HG03064 (cell line): ENCODE results near the gene C12orf42.

Source experiments
- ATAC-seq: cut with Tn5 transposase; IDR thresholded peaks from one replicate; pipeline ENCODE4 v1.9.1; 2021; ENCODE audit warnings: low read depth; ENCODE audit not compliant: unreplicated experiment

Gene C12orf42

DNA sequence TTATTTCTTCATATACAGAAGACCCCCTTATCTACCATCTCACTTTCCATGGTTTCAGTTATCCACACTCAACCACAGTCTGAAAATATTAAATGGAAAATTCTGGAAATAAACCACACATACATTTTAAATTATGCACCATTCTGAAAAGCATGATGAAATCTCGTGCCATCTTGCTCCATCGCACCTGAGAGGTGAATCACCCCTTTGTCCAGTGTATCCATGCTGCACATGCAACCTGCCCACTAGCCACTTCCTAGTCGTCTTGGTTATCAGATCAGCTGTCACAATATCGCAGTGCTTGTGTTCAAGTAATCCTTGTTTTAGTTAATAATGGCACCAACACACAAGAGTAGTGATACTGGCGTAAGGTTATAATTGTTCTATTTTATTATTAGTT lies 145.7 kb downstream of the C12orf42 start:
- no peak for ATAC-seq

DNA sequence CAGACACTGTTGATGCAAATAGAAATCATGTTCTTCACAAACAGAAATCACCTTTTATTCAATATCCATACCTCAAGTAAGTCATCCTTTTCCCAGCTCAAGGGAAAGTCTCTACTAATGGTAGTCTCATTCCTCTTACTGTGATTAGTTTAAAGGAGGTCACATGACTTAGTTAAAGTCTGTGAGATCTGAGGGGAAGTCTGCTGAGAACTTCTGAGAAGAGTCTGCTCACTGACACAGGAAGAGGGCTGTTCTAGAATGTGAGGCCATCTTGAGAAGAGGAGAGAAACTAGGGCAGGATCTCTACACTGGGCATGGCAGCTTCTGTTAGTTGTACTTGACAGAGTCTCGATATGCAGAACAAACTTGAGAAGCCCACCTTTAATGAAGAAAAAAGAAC lies 146.8 kb downstream of the C12orf42 start:
- ATAC-seq: no peak

DNA sequence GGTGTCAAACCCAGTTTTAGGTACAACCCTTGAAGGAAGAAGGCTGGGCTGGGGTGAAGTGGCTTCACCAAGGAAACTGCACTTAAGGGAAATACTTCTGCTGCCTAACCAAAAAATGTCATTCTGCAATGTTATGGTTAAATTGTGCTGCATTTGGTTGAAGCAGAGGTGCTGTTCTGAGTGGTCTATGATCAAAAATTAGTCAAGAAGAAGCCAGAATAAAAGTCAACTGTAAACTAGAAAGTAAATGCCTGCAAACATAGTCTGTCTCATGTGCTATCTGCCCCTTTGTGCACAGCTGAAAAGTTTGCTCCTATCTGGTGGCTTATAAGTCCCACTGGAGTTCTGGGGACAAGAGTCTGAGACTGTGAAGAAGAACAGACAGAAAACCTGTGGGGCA lies 158.8 kb downstream of the C12orf42 start:
- no peak for ATAC-seq

DNA sequence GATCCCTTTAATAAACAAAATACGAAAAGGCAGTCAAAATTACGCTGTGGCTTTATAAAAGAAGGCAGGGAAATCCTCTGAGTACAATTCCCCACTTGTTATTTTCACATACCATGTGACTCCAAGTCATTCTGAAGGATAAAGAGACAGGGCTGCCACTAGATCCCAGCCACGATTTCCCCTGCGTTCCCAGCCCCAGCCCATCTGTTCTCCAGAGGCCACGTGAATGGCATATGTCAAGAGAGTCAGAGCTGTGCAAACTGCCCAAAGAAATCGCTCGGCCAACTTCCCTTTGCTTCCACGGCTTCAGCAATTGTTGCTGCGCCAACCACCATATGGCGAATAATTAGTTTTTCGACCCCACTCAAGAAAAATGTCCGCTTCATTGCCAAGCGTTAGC lies 161.3 kb downstream of the C12orf42 start:
- ATAC-seq: no peak

DNA sequence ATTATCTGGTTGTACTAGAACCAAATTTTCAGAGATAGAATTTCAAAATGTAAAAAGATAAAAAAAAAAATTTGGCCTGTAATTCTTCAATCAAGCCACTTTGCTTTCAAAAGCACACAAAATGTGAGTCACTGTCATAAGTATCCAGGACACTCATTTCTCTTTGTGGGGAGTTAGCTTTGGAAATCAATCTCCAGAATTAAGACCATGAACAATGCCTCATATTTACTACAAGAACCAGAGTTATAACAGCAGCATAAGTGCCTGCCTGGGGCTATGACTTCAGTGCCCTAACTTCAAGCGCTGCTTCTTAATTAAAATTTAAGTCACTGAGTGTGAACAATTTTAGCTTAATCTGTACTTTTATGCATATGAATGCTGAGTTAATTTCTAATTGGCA lies 162.1 kb downstream of the C12orf42 start:
- ATAC-seq: no peak

DNA sequence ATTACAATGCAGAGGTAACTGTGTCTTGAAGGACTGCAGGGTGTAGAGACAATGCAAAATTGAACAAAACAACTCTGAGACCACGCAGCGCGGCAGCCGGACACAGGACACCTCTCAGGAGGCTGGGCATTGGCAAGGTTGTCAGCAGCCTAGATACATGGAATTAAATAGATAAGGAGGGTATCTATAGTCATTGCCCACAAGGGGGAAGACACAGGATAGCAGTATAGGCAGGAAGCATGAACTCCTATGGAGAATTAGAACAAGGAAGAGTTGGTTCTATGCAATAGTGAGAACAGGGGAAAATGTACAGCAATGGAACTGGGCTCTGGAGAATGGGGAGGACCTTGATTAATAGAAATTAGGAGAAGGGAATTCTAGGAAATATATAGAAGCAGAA lies 164.1 kb downstream of the C12orf42 start:
- ATAC-seq: no peak

DNA sequence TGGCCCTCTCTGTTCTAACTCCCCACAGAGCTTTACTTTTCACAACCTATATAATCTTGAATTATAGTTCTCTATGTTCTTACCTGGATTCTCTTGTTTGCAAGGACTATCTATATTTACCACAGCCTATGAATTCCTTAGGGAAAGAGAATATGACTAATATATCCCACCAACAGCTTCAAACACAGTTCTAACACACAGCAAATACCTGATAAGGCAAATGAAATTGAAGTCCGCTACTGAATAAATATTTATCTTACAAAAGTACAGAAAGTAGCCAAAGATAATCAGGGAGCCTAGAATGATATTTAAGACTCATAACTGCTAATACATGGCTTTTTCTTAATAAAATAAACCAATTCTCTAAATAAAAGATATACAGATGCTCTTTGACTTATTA lies 165.1 kb downstream of the C12orf42 start:
- no peak for ATAC-seq

DNA sequence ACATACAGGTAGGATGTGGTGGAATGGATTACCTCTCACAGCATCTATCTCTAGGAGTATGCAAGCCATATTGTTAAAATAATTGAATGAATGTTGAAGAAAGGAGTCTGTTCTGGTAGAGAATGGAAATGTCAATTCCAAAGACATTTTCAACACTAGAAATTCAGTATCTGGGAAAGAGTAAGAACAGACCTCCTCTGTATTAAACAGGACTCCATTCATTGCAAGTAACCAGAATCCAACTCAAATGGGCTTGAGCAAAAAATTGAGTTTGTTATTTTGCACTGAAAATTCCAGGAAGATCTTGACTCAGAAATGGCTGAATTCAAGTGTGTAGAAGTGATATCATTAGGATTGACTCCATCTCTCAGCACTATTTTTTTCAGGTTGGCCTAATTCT lies 168.1 kb downstream of the C12orf42 start:
- no peak for ATAC-seq

DNA sequence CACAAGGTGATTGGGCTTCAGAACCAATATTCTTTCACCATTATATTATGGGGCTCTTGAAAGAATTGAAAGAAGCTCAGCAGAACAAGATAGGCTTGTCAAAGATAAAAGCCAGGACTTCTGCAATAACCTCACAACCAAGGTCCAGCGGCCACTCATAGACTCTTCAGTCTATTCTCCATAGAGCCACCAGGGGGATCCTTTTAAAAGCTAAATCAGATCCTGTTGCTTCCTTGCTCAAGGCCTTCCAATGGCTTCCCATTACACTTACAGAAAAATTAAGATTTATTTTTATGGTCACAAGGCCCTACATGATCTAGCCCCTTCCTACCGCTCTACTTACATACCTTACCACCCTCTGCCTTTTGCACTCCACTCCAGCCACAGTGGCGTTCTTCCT lies 169.6 kb downstream of the C12orf42 start:
- no peak for ATAC-seq

DNA sequence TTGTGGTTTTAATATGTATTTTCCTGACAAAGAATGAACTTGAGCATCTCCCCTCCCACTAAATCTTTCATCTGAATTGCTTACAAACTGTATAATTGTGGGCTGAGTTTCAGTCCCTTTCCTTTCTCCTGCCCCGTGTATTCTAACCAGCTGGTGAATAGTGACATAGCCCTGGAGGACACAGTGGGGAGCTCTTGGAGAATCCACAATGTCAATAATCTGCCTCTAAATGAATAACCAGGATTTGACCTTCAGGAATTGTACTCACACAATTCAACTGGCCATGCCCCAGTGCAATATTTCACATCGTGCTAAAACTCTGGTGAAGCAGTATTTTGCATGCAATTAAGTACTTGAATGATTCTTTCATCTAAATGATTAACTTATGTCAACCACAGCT lies 177.2 kb downstream of the C12orf42 start:
- ATAC-seq: no peak

DNA sequence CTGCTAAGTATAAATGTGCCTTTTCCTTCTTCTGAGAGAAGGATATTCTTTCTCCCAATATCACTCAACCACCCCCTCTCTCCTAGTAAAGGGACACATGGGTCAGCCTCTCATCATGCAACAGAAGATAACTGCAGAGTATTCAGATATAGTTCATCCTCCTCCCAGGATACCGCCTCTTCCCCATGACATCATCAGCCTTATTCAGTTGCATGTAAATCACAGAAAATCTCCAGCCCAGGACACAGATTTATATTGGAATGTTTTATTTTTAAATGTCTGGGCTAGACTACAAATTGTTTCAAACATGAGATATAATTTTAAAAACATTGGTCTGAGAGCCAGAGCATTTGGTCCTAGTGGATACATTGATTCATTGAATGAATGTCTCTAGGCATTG lies 178.5 kb downstream of the C12orf42 start:
- no peak for ATAC-seq

DNA sequence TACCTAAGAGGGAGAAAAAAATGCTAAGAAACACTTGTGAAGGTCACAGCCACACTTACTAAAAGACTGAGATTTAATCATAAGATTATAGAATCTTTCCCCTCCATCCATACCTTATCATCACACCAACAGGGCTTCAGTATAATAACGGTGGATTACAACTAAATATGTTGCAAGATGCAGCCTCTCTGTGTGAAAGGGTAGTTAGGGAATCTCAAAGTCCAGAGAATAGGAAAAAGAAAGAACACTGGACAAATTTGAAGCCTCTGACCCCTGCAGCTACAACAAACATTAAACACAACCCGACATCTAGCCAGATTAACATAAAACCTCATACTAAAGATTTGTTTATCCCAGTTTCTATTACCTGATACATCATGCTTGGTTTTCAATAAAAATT lies 181.0 kb downstream of the C12orf42 start:
- ATAC-seq: no peak

DNA sequence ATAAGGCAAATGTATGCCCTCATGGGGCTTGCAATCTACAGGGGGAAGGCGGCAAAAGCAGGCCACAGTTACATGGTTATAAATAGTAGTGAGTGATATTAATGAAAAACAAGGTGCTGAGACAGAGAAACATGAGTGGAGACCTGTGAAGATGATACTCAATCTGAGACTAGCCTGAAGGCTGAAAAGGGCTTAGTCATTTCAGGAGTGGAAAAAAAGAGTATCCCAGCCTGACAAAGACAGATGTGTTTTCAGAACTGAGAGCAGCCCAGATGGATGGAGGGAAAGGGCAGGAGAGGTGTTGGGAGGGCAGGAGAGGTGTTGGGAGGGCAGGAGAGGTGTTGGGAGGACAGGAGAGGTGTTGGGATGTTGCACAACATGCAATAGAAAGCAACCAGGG lies 181.9 kb downstream of the C12orf42 start:
- no peak for ATAC-seq

DNA sequence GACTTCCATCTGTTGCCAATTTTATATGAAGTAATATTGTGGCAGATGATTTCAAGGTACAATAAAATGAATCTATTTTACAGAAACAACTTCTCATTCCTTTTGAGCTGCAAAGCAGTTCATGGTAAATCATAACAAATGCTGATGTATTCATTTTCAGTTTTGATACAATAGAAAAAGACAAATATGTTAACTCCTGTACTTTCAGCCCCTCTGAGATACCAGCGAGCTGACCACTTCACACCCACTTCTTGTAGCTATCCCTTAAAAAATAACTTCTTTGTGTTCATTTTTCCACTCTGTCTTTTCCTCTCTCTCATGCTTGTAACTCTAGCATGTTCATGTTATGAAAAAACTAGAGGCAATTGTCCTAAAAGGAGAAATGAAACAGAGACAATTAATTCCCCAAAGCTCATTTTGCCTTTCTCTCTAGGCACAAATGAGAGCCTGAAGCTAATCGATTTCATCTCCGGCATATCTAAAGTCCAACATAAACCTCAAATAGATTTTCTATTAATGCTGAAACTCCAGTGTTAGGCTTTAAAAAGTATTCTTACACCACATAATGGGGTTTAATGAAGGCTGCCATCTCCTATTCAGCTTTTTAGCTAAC lies 182.9 kb downstream of the C12orf42 start:
- ATAC-seq: no peak

DNA sequence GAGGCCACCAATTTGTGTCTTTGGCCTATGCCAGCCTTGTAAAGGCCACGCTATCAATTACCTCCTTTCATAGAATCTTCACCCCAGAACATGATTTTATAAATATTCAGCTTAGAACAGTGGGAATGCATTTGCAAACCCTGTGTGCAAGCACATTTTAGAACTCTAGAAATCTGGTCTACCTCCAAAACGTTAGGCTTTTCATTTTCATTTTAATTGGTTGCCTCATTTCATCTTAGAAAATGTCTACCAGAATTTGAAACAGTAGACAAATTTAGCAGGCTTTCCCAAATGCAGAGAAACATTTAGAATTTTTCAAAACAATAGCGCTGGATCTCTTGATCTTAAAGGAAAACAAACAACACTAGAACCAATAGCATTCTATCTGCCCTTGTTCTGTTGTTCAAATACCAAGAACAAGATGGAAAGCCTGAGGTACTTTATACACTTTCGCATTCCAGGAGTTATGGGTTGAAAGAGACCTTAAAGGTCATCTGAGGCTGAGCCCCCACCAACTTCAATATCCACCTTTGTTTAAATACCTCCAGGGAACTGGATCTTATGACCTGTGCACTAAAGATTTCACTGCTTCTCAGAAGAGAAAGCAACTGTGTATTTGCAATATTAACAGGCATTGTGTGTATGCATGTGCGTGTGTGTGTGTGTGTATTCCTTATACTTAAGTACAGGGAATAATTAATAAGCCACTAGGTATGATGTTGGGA lies 185.1 kb downstream of the C12orf42 start:
- no peak for ATAC-seq

DNA sequence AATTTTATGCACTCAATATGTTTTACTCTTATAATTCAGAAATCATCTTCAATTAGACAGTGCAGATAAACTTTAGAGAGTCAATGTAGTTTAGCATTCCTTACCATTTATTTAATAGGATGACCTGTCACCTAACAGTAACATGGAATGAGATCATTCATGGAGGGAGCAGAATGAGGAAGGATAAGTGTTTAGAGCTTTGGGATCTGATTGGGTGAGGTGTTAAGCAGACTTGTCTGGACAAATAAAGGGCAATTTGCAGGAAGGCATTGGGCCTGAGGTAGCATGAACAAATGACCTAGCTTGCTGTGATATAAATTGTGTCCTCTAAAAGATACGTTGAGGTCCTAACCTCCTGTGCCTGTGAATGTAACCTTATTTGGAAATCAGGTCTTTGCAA lies 187.4 kb downstream of the C12orf42 start:
- ATAC-seq: no peak

DNA sequence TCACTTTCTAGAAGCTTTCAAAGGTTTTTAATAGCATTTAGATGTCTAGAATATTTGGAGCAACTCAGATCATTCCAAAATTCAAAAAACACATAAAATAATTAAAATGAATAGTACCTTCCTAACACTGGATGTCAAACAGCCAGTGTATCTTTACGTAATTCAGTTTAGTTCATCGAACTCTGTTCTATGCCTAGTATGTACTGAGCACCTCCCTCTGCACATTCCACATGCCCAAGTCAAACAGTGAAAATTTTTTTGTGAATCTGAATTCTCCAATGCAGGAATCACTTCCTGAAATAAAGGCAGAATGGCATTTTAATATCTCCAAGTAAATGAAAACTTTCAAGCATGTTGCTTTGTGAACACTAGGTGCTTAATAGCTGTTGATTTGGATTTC lies 192.3 kb downstream of the C12orf42 start:
- ATAC-seq: no peak

DNA sequence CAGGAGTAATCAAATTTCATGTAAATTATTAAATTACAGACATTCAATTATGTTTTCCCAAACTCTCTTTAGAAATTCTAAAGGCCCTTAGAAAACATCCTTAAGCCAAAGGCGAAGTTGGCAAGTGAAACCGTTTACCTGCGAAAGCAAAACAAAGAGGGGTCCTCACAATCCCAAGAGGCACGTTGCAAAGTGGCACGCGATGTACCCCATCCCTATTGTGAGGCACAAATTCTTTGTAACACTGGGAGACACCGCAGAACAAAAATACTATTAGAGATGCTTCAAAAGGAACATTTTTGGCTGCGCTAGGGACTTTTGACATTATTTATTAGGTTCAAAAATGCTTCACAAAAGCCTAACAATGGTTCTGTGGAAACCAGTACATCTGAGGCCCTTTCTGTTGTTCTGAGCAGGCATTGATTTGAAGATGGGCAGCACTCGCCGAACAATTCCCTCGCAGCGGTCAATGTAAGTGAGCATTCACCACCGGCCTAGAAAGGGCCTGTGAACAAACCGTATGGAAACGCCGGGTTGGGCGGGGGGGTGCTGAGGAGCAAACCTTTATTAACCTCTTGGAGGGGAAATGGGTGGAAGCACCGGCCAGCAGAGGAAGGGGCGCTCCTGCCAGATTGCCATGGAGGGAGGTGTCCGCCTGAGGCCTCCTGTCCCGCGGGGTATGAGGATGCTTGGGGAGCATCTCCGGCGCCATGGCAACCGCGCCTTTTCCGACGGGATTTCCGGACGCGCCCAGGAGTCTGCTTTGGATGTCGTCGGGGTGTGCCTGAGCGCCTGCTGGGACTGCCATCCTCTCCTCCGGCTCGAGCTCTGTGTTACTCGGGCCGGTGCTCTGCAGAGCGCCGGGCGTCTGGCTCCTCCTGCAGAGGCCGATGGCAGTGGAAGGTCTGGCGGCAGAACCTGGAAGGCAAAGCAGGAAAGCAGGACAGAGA lies 193.9 kb downstream of the C12orf42 start:
- ATAC-seq: no peak

DNA sequence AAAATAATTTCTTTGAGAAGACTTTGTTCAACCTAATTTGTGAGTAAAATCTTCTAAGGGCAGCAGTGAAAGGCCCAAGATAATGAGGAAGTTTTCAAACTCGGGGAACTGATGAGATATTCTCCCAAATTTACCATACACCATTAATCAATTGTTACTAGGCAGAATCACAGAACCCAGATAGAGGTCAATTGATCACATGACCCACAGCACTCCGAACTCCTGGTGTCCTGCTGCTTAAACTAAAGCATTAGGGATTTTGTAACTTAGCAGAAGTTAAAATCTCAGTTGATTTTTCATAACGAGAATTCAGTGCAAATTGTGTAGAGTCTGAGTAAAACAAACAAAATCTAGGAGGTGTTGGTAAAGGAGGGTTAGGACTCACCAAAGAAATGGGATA lies 207.8 kb downstream of the C12orf42 start:
- no peak for ATAC-seq

DNA sequence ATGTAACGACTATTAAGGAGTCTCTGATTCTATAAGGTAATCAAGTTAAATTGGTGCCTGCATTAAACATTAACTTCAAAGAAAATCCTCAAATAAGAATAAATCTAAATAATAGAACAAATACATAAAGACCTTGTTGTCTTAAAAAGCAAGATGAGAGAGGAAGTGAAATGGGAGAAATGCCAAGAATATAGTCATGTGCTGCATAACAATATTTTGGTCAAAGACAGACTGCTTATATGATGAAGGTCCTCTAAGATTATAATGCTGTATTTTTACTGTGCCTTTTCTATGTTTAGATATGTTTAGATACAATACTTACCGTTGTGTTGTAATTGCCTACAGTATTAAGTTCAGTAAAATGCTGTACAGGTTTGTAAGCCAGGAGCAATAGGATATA lies 213.6 kb downstream of the C12orf42 start:
- no peak for ATAC-seq

DNA sequence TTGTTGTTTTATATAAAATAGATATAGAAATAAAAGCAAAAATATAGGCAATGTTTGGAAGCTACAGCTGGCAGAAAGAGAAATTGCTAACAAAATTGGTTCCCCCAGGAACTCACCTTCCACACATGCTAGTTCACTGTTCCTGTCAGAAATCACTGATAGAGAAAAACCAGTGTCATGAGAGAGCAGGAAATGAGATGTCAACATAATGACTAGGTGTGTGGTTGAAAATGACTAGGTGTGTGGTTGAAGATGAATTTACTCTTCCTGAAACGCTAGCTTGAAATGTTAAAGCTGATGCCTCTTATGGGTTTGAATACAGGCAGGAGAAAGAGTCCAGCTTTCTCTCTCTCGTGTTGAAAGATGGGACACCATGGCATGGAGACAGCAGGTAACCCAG lies 216.3 kb downstream of the C12orf42 start:
- ATAC-seq: peak; percentile 94

DNA sequence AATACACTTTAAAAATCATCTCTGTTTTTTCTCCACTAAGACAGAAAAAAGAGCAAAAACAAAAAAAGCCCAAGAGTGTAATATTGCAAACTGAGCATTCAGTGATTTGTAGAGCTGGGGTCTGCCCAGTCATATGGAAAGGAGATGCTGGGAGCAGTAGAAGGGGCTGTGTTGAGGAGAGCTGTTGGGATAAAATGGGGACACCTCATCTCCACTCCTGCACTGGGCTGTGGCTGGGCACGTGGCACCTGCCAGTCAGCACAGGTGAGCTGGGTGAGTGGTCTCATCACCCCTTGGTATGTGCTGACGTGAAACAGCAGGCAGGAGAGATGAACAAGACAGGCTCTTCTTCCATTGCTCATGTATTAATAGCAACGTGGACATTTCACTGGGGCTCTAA lies 217.4 kb downstream of the C12orf42 start:
- ATAC-seq: no peak
